ENCODE results near the gene CDK2.

DNA sequence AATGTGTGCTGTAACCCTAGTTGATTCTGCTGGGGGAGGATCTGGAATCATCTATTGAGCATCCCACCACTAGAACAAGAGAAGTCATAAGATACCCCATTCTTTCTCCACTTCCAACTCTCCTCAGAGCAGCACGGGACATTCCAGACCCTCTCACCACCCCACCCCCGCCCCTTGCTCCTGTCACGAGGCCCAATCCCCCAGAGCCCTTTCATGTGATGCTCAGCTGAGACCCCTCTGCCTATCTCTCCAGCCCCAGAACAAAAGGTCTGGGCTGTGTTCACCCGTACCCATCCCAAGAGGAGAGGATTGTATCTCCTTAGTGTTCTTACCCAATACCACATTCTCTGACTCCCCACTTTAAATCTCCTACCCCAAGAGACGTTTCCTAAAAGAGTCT lies 1.4 kb upstream of the CDK2 start:
- TF ChIP-seq RFX5 (IDR thresholded peaks at IDR 0.05; ENCODE audit: low read length) (no peak), JUND (IDR thresholded peaks at IDR 0.05) (no peak), CTCF (IDR thresholded peaks at IDR 0.05) (no peak), MEF2A (IDR thresholded peaks at IDR 0.05; ENCODE audit: borderline replicate concordance, low read depth) (no peak), REST (IDR thresholded peaks at IDR 0.05; ENCODE audit: low read depth, low read length) (no peak), CHD2 (IDR thresholded peaks at IDR 0.05; ENCODE audit: low read length, partially characterized antibody) (no peak), TCF12 (IDR thresholded peaks at IDR 0.05) (no peak), RCOR1 (IDR thresholded peaks at IDR 0.05; ENCODE audit: low read length) (no peak), RAD21 (IDR thresholded peaks at IDR 0.05; ENCODE audit: low read length) (no peak), POLR2AphosphoS5 (IDR thresholded peaks at IDR 0.05; ENCODE audit: low read depth, low read length) (no peak), SIN3A (IDR thresholded peaks at IDR 0.05; ENCODE audit: borderline replicate concordance, low read depth, low read length) (no peak), EZH2phosphoT487 (IDR thresholded peaks at IDR 0.05; ENCODE audit: borderline replicate concordance, low read depth) (no peak)
- TF ChIP-seq, protein P1, sequence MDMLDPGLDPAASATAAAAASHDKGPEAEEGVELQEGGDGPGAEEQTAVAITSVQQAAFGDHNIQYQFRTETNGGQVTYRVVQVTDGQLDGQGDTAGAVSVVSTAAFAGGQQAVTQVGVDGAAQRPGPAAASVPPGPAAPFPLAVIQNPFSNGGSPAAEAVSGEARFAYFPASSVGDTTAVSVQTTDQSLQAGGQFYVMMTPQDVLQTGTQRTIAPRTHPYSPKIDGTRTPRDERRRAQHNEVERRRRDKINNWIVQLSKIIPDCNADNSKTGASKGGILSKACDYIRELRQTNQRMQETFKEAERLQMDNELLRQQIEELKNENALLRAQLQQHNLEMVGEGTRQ (IDR thresholded peaks at IDR 0.05; ENCODE audit: borderline replicate concordance, low read depth, low read length) = no peak
